ENCODE results near the gene LBH.

Gene LBH

GRCh38 chr2:30269771-30270145 is 38.4 kb downstream of the LBH start:
- TF ChIP-seq JUND (IDR thresholded peaks at IDR 0.05; ENCODE audit: low read depth): no peak
- in situ Hi-C loops (cut with HindIII; ENCODE audit: low pct_unique_long_range_greater_than_20kb, low sequenced_read_pairs): no loop called here
- DNase-seq (ENCODE audit: low read depth in 1 of 2, low spot score in 1 of 2): no peak

DNA sequence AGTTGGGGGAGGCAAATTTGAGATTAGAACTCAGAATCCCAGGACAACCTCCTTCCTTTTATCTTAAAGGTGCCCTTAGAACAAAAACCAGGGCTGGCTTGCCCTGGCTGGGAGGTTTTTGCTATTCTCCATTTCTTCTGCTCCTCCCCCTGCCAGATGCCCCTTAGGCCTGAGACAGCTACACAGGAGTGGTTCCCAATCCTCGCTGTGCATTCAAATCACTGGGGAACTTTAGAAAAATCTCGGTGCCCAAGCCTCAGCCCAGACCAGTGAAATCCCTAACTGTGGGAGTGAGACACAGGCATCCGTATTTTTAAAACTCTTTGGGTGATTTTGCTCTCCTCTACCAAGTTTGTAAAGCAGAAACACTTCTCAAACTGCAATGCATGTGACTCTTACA is 38.8 kb downstream of the LBH start:
- no peak for TF ChIP-seq JUND (IDR thresholded peaks at IDR 0.05; ENCODE audit: low read depth)
- DNase-seq (ENCODE audit: low read depth in 1 of 2, low spot score in 1 of 2): no peak
- in situ Hi-C loops (cut with HindIII; ENCODE audit: low pct_unique_long_range_greater_than_20kb, low sequenced_read_pairs): no loop called here

DNA sequence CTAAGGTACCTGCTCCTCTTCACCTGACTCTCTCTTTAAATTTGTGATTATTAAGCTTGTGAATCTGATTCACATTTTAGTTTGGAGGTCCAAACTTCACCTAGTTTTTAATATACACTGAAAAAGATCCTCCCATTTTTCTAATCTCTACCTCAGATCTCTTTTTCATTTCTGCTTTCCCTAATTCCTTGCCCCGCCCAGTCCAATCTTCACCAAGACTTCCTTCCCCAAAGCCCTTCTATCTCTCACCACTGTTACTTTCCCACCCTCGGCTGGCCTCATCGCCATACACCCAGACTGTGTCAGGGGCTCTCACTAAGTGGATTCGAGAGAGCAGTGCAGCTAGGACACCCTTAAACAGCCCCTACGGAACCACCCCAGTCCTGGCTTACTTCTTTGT is 40.0 kb downstream of the LBH start:
- no peak for DNase-seq (ENCODE audit: low read depth in 1 of 2, low spot score in 1 of 2)
- no peak for TF ChIP-seq JUND (IDR thresholded peaks at IDR 0.05; ENCODE audit: low read depth)
- in situ Hi-C loops (cut with HindIII; ENCODE audit: low pct_unique_long_range_greater_than_20kb, low sequenced_read_pairs): no loop called here

DNA sequence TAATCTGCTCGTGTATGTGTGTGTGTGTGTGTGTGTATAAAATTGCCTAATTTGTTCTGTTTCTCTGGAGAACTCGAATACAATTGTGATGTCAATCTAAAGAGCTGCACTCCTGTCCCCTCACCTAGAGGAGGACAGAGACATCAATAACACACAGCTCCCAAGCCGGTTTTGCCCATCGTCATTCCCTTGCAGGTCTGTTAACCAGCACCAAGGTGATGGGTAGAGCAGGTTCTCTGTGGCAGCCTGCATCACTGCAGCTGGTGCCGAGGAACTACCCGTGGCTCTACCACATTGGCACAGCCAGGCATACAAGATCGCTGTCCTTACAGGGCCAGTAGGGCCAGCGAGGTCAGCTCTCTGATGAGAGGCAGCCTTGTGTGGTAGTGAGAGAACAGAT is 41.0 kb downstream of the LBH start:
- DNase-seq (ENCODE audit: low read depth in 1 of 2, low spot score in 1 of 2): no peak
- TF ChIP-seq JUND (IDR thresholded peaks at IDR 0.05; ENCODE audit: low read depth): no peak
- in situ Hi-C loops (cut with HindIII; ENCODE audit: low pct_unique_long_range_greater_than_20kb, low sequenced_read_pairs): no loop called here

DNA sequence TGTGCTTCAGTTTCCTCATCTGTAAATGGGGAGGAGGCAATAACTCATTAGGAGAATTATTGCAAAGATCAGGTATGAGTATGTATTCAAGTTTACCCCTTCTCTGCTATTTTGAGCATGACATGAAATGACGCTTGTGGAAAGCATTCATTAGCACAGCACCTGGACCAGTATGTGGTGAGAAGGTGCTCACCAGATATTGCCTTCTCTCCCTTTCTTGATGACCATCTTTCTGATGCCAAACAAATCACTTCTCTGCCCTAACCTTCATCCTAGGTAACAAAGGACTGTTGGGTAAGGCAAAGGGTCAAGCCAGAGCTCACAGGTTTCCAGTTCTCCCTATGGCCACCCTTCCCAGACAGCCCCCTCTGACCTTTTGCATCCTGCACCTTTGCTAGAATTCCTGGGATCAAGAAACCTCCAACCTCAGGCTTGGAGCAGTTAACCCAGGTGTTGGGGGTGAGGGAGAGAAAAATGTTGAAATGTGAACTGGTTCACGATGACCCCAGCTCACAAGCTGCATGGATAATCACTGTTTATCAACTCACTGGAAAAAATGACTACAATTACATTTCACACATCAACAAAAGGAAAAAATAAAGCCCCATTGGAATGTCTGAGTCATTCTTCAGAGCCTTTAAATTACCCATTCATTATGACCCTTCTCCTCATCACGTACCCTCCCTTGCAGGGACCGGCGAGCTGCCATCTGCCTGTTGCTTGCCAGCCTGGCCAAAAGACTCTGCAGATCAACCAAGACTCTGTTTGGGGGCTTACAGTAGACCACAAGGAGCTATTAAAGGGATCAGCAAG is 41.6 kb downstream of the LBH start:
- no peak for TF ChIP-seq JUND (IDR thresholded peaks at IDR 0.05; ENCODE audit: low read depth)
- in situ Hi-C loops (cut with HindIII; ENCODE audit: low pct_unique_long_range_greater_than_20kb, low sequenced_read_pairs): no loop called here
- no peak for DNase-seq (ENCODE audit: low read depth in 1 of 2, low spot score in 1 of 2)

DNA sequence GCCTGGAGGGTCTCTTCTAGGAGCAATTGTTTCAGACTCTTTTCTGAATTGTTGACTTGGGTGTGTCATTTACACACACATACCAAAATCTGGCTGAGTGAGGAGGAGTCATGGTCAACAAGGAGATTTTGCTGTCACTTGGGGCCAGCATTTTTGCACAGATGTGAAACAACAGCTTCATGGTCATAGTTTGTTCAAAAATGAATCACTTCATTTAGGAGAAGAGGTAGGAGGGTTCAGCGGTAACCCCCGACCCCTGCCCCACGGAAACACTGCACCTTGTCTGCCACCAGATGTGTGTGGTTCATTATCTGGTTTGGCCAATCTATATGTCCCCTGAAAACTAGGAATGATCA is 42.2 kb downstream of the LBH start:
- in situ Hi-C loops (cut with HindIII; ENCODE audit: low pct_unique_long_range_greater_than_20kb, low sequenced_read_pairs): no loop called here
- no peak for DNase-seq (ENCODE audit: low read depth in 1 of 2, low spot score in 1 of 2)
- TF ChIP-seq JUND (IDR thresholded peaks at IDR 0.05; ENCODE audit: low read depth): no peak

DNA sequence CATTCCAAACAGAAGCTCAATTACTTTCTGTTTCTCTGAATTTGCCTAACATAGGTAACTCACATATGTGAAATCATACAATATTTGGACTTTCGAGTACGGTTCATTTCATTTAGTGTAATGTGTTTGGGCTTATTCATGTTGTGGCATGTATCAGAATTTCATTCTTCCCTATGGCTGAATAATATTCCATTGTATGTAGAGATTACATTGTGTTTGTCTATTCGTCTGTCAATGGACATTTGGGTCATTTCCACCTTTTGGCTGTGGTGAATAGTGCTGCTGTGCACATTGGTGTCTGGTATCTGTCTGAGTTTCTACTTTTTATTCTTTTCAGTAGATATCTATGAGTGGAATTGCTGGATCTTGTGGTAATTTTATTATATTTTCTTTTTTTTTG is 43.9 kb downstream of the LBH start:
- no peak for TF ChIP-seq JUND (IDR thresholded peaks at IDR 0.05; ENCODE audit: low read depth)
- in situ Hi-C loops (cut with HindIII; ENCODE audit: low pct_unique_long_range_greater_than_20kb, low sequenced_read_pairs): no loop called here
- no peak for DNase-seq (ENCODE audit: low read depth in 1 of 2, low spot score in 1 of 2)

DNA sequence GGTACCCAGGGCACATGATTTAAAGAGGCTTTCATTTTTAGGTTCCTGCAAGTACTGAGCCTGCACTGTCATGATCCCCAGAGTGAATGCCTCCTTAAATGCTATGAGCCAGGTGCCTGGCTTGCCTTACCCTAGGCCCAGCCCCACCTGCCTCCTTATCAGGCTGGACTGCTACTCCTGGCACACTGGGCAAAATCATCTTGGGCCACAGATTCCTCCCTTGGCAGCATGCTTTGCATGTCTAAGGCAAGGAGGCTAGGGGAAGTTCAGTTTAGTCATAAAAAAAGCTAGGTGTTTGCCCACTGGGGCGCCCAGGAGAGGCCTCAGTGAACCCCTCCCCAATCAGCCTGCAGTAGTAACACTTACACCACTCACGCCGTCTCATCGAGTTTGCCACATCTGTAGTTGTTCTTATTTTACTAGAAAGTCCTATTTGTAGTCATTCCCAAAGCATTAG is 45.1 kb downstream of the LBH start:
- in situ Hi-C loops (cut with HindIII; ENCODE audit: low pct_unique_long_range_greater_than_20kb, low sequenced_read_pairs): no loop called here
- no peak for TF ChIP-seq JUND (IDR thresholded peaks at IDR 0.05; ENCODE audit: low read depth)
- no peak for DNase-seq (ENCODE audit: low read depth in 1 of 2, low spot score in 1 of 2)

DNA sequence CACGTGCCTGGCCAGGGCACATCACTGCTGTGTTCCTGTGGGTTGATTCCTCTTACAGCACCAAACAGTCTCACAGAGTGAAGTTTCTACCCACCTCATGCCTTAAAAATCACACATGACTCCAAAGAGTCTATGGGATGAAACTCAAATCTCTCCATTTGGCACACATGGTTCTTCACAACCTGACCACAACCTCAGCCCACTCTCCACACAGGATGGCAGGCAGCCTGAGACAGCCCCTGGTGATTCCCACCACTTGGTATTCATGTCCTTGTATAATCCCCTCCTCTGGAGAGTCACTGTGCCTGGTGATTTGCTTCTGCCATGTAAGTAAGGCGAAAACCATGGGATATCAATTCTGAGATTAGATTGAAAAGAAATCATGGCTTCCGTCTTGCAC is 46.2 kb downstream of the LBH start:
- no peak for DNase-seq (ENCODE audit: low read depth in 1 of 2, low spot score in 1 of 2)
- in situ Hi-C loops (cut with HindIII; ENCODE audit: low pct_unique_long_range_greater_than_20kb, low sequenced_read_pairs): no loop called here
- TF ChIP-seq JUND (IDR thresholded peaks at IDR 0.05; ENCODE audit: low read depth): no peak

GRCh38 chr2:30278419-30278818 is 47.1 kb downstream of the LBH start:
- no peak for TF ChIP-seq JUND (IDR thresholded peaks at IDR 0.05; ENCODE audit: low read depth)
- DNase-seq (ENCODE audit: low read depth in 1 of 2, low spot score in 1 of 2): no peak
- in situ Hi-C loops (cut with HindIII; ENCODE audit: low pct_unique_long_range_greater_than_20kb, low sequenced_read_pairs): no loop called here

- no peak for TF ChIP-seq JUND (IDR thresholded peaks at IDR 0.05; ENCODE audit: low read depth)
- no peak for DNase-seq (ENCODE audit: low read depth in 1 of 2, low spot score in 1 of 2)
- in situ Hi-C loops (cut with HindIII; ENCODE audit: low pct_unique_long_range_greater_than_20kb, low sequenced_read_pairs): no loop called here
These were observed 49.5 kb downstream of the LBH start for GRCh38 chr2:30280596-30281434.

- TF ChIP-seq JUND (IDR thresholded peaks at IDR 0.05; ENCODE audit: low read depth): no peak
- in situ Hi-C loops (cut with HindIII; ENCODE audit: low pct_unique_long_range_greater_than_20kb, low sequenced_read_pairs): no loop called here
These were observed 50.7 kb downstream of the LBH start for GRCh38 chr2:30282081-30282480.

DNA sequence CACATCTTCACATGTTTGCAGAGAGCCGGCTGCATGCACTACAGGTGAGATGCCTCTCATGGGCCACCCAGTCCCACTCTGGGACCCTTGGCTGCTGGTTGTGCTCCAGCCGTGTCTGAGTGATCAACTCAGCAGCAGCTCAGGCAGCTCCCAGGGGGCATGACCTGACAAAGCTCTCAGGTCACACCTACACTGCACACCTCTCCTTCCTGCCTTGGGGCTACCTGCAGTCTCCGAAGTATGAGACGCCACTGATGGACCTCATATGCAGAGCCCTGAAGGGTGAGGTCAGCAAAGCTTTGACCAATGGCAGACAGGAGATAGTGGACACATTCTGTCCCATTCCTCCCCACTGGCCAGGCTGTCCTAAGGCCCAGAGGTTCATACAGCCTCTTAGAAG is 51.4 kb downstream of the LBH start:
- DNase-seq (ENCODE audit: low read depth in 1 of 2, low spot score in 1 of 2): no peak
- TF ChIP-seq JUND (IDR thresholded peaks at IDR 0.05; ENCODE audit: low read depth): no peak
- in situ Hi-C loops (cut with HindIII; ENCODE audit: low pct_unique_long_range_greater_than_20kb, low sequenced_read_pairs): no loop called here

More at GRCh38 chr2:30282081-30282480, 50.7 kb downstream of the LBH start:
- DNase-seq (ENCODE audit: low read depth in 1 of 2, low spot score in 1 of 2): no peak
